ENCODE data around the gene AMY1A. TPM values are rescaled to one million over a fixed set of nuclear protein-coding genes. Genes with fewer than 3 reads are reported as not detected.
"Not testable (repeated sequence)": the region's sequence is repeated elsewhere in the genome, so short reads cannot be mapped to it uniquely, and the experiment has no call there.

The AMY1A gene
- total RNA-seq, 1 donor from 2014 or later, result not detected

- H3K27ac Mint-ChIP-seq; H3K4me3 Mint-ChIP-seq (ENCODE audit: low read depth); DNase-seq (ENCODE audit: low spot score); H3K36me3 Mint-ChIP-seq (ENCODE audit: low read depth); intact Hi-C loops (cut with micrococcal nuclease); H3K4me1 Mint-ChIP-seq (ENCODE audit: low read depth); H3K9me3 Mint-ChIP-seq; H3K27me3 Mint-ChIP-seq (ENCODE audit: low read depth): not testable (repeated sequence)
Observed at GRCh38 chr1:103707670-103708069, 52.1 kb downstream of the AMY1A start.

GRCh38 chr1:103710381-103710780 is 54.8 kb downstream of the AMY1A start:
- H3K9me3 Mint-ChIP-seq; intact Hi-C loops (cut with micrococcal nuclease): not testable (repeated sequence)

More at GRCh38 chr1:103710381-103710780, 54.8 kb downstream of the AMY1A start:
- not testable (repeated sequence) for DNase-seq (ENCODE audit: low spot score); H3K27ac Mint-ChIP-seq; H3K4me3 Mint-ChIP-seq (ENCODE audit: low read depth); H3K4me1 Mint-ChIP-seq (ENCODE audit: low read depth); H3K27me3 Mint-ChIP-seq (ENCODE audit: low read depth); H3K36me3 Mint-ChIP-seq (ENCODE audit: low read depth)

Other genes starting within 250 kb of the AMY1A start
- gene RNPC3, start 130.1 kb upstream of the AMY1A start, total RNA-seq, result 15.9 and 19.3 TPM in 2 replicates
- gene AMY2B, start 84.2 kb upstream of the AMY1A start, total RNA-seq, result 3.2 and 3.5 TPM in 2 replicates
- not detected in 2 replicates for gene AMY2A, start 38.3 kb upstream of the AMY1A start, total RNA-seq
- gene AMY1B, start 40.5 kb downstream of the AMY1A start, total RNA-seq, result not detected in 2 replicates
- gene AMY1C, start 94.1 kb downstream of the AMY1A start, total RNA-seq, result not detected in 2 replicates

Measured in activated T-helper 2 cell treated with anti-CD3 and anti-CD28 coated beads, Interferon-gamma antibody, Interleukin-2, Interleukin-4, amounts not matched to agents 10 μg/mL and 5 μg/mL and 100 μg/mL, durations not matched to agents 14 hours and 24 hours and 36 hours (primary cell).